Keratinocyte (primary cell): ENCODE data around the gene KAT8. TPM values are rescaled to one million over a fixed set of nuclear protein-coding genes. Genes with fewer than 3 reads are reported as not detected.

Source experiments
- DNase-seq: peaks from one replicate; pipeline ENCODE4 v3.0.0-alpha.2; 2011; ENCODE audit warnings: low read depth, missing footprints, low spot score
- FAIRE-seq: peaks from 2 replicates; lab custom pipeline; 2011; peaks lifted over from hg19 to GRCh38; lab: Jason Lieb, UNC
- H2AFZ ChIP-seq: 2 replicates; pipeline ENCODE4 v1.6.0; 2012; ENCODE audit warnings: low read length, control low read depth, inconsistent platforms; ENCODE audit not compliant: control insufficient read depth
- H3K27ac ChIP-seq: 2 replicates; pipeline ENCODE4 v1.5.1; 2011; ENCODE audit warnings: low read length; ENCODE audit not compliant: control insufficient read depth, insufficient read depth
- H3K27me3 ChIP-seq: 3 replicates; pipeline ENCODE4 v1.6.0; 2011; ENCODE audit warnings: low read length; ENCODE audit not compliant: control insufficient read depth, insufficient read depth; ENCODE audit errors: extremely low read depth
- H3K36me3 ChIP-seq, 2 experiments: 2 replicates in 1 of 2; 3 replicates in 1 of 2; pipeline ENCODE4 v1.5.1; 2011; ENCODE audit warnings: low read length in 2 of 2, mild to moderate bottlenecking in 1 of 2; ENCODE audit not compliant: control insufficient read depth in 2 of 2, insufficient read depth in 2 of 2; ENCODE audit errors: extremely low read depth in 1 of 2
- H3K4me1 ChIP-seq: 3 replicates; pipeline ENCODE4 v1.5.1; 2011; ENCODE audit warnings: low read length; ENCODE audit not compliant: control insufficient read depth, insufficient read depth; ENCODE audit errors: extremely low read depth
- H3K4me2 ChIP-seq: 3 replicates; pipeline ENCODE4 v1.6.0; 2011; ENCODE audit warnings: low read depth, low read length; ENCODE audit not compliant: control insufficient read depth, insufficient read depth; ENCODE audit errors: extremely low read depth
- H3K4me3 ChIP-seq, 3 experiments: fragments of 200-600 bp in 1 of 3; sonication (generic) in 1 of 3; 2 replicates in 2 of 3; 3 replicates in 1 of 3; pipeline ENCODE4 v1.5.1; 2011 to 2016; ENCODE audit warnings: low read length in 3 of 3, mild to moderate bottlenecking in 3 of 3, control low read depth in 2 of 3, inconsistent platforms in 1 of 3, low read depth in 1 of 3, mixed read lengths in 1 of 3, mixed run types in 1 of 3, moderate library complexity in 1 of 3; ENCODE audit not compliant: control insufficient read depth in 2 of 3, insufficient read depth in 2 of 3; ENCODE audit errors: extremely low read depth in 1 of 3
- H3K79me2 ChIP-seq: 2 replicates; pipeline ENCODE4 v1.6.0; 2012; ENCODE audit warnings: low read length; ENCODE audit not compliant: control insufficient read depth, insufficient read depth
- H3K9ac ChIP-seq: 3 replicates; pipeline ENCODE4 v1.6.0; 2011; ENCODE audit warnings: low read length; ENCODE audit not compliant: control insufficient read depth, insufficient read depth; ENCODE audit errors: extremely low read depth
- H3K9me1 ChIP-seq: 3 replicates; pipeline ENCODE4 v1.6.0; 2011; ENCODE audit warnings: low read length; ENCODE audit not compliant: control insufficient read depth, insufficient read depth; ENCODE audit errors: extremely low read depth
- H3K9me3 ChIP-seq: 2 replicates; pipeline ENCODE4 v1.5.1; 2012; ENCODE audit warnings: low read depth, low read length; ENCODE audit not compliant: control insufficient read depth
- H4K20me1 ChIP-seq: 3 replicates; pipeline ENCODE4 v1.6.0; 2011; ENCODE audit warnings: low read length; ENCODE audit not compliant: control insufficient read depth, insufficient read depth; ENCODE audit errors: extremely low read depth
- EZH2 ChIP-seq: IDR thresholded peaks from one replicate; pipeline ENCODE4 v1.6.1; 2012; ENCODE audit warnings: inconsistent platforms, mild to moderate bottlenecking, low read length, moderate library complexity
- dilution Hi-C: fragments of 300-500 bp; cut with MboI; formaldehyde crosslinking; loops from one replicate; pipeline ENCODE4 v1.7.0; 2020; ENCODE audit warnings: low sequenced_read_pairs; ENCODE audit not compliant: extremely low pct_ligation_motif_present
- polyA plus RNA-seq, 5 experiments: library from polyadenylated mRNA; depleted of rRNA in 3 of 5; stranded (reverse) in 3 of 5; stranded (forward) in 1 of 5; unstranded in 1 of 5; fragments of >200 nt; gene quantifications; 1 replicate in 1 of 5; 2 replicates in 3 of 5; 3 replicates in 1 of 5; pipeline versions ENCODE4 v1.2.1 to v1.2.3, GENCODE V29; 2011 to 2012; ENCODE audit warnings: missing spikeins in 2 of 5, low read depth in 1 of 5, low replicate concordance in 1 of 5
- TF ChIP-seq, protein P1 (sequence below), 3 experiments: IDR thresholded peaks in 1 of 3; conservative IDR thresholded peaks in 1 of 3; optimal IDR thresholded peaks in 1 of 3; 2 replicates in 2 of 3; 3 replicates in 1 of 3; pipeline versions ENCODE3 to v1.5.1; 2011; ENCODE audit warnings: low read length in 3 of 3, mild to moderate bottlenecking in 3 of 3, moderate library complexity in 2 of 3, control low read depth in 1 of 3, inconsistent platforms in 1 of 3; ENCODE audit not compliant: insufficient read depth in 2 of 3; ENCODE audit errors: extremely low read depth in 1 of 3

Gene KAT8
- polyA plus RNA-seq, 1 donor (not counting 4 experiments of a cell fraction or from before 2014, with no cell fraction given) = 26.4 TPM

DNA sequence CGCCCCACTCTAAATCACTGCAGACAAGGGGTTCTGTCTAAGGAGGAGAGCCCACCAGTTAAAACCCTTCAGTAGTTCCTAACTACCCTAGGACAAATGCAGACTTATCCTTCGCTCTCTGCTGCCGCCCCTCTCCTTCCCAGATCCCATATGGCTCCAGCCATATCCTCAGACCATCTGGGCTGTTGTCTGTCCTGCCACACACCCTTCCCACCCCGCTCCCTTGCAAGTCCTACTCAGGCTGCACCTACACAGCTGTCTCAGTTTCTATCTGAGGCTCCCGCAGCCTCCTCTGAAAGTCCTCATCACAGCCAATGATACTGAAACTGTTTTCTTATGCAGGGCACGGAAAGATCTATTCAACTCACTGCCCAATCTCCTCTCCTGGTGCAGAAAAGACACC lies 10.0 kb upstream of the KAT8 start:
- no peaks in the 10 kb centered on the region for H4K20me1 ChIP-seq
- no peak overlapping the region for H3K9ac ChIP-seq
- H3K4me1 ChIP-seq = peaks cover 5% of the 10 kb centered on the region
- no peaks in the 10 kb centered on the region for H3K27me3 ChIP-seq
- H3K36me3 ChIP-seq = peaks cover 18 to 24% of the 10 kb centered on the region in 2 experiments
- dilution Hi-C loops = no loop called here
- H3K4me3 ChIP-seq = no peak overlapping the region
- no peaks in the 10 kb centered on the region for H3K9me3 ChIP-seq
- TF ChIP-seq, protein P1, sequence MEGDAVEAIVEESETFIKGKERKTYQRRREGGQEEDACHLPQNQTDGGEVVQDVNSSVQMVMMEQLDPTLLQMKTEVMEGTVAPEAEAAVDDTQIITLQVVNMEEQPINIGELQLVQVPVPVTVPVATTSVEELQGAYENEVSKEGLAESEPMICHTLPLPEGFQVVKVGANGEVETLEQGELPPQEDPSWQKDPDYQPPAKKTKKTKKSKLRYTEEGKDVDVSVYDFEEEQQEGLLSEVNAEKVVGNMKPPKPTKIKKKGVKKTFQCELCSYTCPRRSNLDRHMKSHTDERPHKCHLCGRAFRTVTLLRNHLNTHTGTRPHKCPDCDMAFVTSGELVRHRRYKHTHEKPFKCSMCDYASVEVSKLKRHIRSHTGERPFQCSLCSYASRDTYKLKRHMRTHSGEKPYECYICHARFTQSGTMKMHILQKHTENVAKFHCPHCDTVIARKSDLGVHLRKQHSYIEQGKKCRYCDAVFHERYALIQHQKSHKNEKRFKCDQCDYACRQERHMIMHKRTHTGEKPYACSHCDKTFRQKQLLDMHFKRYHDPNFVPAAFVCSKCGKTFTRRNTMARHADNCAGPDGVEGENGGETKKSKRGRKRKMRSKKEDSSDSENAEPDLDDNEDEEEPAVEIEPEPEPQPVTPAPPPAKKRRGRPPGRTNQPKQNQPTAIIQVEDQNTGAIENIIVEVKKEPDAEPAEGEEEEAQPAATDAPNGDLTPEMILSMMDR (optimal IDR thresholded peaks at IDR 0.05 in 1 of 3, IDR thresholded peaks at IDR 0.05 in 1 of 3, conservative IDR thresholded peaks at IDR 0.05 in 1 of 3; ENCODE audit: extremely low read depth in 1 of 3, insufficient read depth in 2 of 3, low read length in 3 of 3) = no peak
- no peak for TF ChIP-seq EZH2
- peak overlapping the region; percentile 74 for H3K4me2 ChIP-seq
- peaks cover 17% of the 10 kb centered on the region for H3K79me2 ChIP-seq
- H3K27ac ChIP-seq = no peak overlapping the region
- DNase-seq (no peak), FAIRE-seq (no peak)
- H2AFZ ChIP-seq = peak overlapping the region; percentile 33
- H3K9me1 ChIP-seq = no peaks in the 10 kb centered on the region

DNA sequence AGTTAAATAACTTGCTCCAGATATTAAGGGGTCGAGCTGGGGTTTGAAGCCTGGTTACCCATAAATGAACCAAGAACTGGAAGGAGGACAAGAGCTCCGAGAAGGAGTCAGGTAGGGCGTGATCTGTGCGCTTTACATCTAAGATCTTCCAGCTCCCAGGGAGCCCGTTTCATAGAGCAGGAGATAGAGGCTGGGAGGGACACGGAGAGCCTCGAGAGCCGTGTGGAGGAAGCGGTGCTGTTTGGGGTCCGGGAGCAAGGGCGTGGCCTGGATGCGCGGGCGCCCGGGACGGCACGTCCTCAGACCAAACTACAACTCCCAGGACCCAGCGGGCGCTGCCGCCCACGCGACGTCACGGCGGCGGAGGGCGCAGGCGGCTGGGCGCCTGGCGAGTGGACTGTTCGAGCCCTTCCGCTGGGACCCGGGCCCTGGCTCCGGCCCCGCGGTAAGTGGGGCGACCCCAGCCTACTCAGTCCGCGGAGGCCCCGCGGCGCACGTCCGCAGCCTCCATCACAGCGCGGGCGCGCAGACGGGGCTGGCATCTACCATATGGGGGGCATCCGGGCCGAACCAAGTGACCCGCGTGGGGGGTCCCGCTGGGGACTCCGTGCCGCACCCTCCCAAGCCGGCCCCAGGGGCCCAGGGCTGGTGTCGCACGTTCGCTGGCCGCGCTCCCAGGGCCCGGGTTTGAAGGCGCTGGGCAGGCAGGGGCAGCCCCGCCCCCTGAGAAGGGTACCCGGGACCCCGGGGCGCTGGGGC lies 9.2 kb upstream of the KAT8 start, which contains the start of gene BCKDK:
Gene BCKDK (plus strand): TSS at position 352 of the 759 bp plus-strand sequence. CDS start 838 bp downstream, outside the sequence.
- Histone ChIP-seq H3K27me3 (no peaks in the 10 kb centered on the region), H3K9me1 (no peaks in the 10 kb centered on the region), H3K36me3 (peaks cover 18 to 24% of the 10 kb centered on the region in 2 experiments), H2AFZ (peak within 1 kb of the TSS; percentile 92), H4K20me1 (no peaks in the 10 kb centered on the region), H3K79me2 (peaks cover 17% of the 10 kb centered on the region), H3K27ac (peak within 1 kb of the TSS; percentile 54), H3K4me1 (peaks cover 5% of the 10 kb centered on the region), H3K4me3 (peak within 1 kb of the TSS; percentile 79 to 91 (median 87)), H3K9ac (peak within 1 kb of the TSS; percentile 83), H3K9me3 (no peaks in the 10 kb centered on the region), H3K4me2 (peak within 1 kb of the TSS; percentile 74)
- FAIRE-seq = no peak
- dilution Hi-C loops = no loop called here
- DNase-seq = no peak
- TF ChIP-seq, protein P1 (optimal IDR thresholded peaks at IDR 0.05 in 1 of 3, IDR thresholded peaks at IDR 0.05 in 1 of 3, conservative IDR thresholded peaks at IDR 0.05 in 1 of 3; ENCODE audit: extremely low read depth in 1 of 3, insufficient read depth in 2 of 3, low read length in 3 of 3) = no peak
- TF ChIP-seq EZH2 = no peak
